ENCODE data around the gene CFAP43. TPM values are rescaled to one million over a fixed set of nuclear protein-coding genes. Genes with fewer than 3 reads are reported as not detected.

The CFAP43 gene
- total and polyA plus RNA-seq, 12 donors = 0.28 to 4.2 (median 1.3) TPM

DNA sequence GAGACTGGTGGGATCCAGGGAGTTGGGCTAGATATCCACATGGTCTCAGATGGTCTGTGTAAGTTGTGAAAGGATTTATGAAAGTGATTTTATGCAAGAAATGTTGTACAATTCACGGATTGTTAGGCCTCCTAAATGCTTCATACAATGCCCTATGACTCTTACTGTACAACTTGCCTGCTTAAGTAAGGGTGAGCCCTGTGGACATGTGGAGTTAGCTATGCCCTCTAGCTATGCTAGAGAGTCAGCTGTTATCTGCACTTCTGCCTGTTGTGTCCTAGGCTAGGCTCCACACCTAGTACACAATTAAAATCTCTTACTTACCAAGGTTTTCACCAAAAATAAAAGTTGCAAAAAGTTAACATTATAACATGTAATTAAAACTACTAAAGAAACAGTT, 1.7 kb upstream of the CFAP43 start:
- no peak for DNase-seq
- Histone ChIP-seq H3K27ac (no peak overlapping the region), H3K27me3 (no peaks in the 10 kb centered on the region), H3K9me3 (replicated peaks in 1 of 3) (no peaks in the 10 kb centered on the region), H3K36me3 (replicated peaks in 1 of 2) (no peaks in the 10 kb centered on the region), H3K4me3 (no peak overlapping the region), H3K4me1 (replicated peaks in 1 of 2) (no peaks in the 10 kb centered on the region)
- WGBS, 4 donors = 83 to 89% (median 84%) methylated on average over 1 of the region's 1 CpG
- TF ChIP-seq POLR2A (IDR thresholded peaks at IDR 0.05) = no peak
- TF ChIP-seq, protein P1, sequence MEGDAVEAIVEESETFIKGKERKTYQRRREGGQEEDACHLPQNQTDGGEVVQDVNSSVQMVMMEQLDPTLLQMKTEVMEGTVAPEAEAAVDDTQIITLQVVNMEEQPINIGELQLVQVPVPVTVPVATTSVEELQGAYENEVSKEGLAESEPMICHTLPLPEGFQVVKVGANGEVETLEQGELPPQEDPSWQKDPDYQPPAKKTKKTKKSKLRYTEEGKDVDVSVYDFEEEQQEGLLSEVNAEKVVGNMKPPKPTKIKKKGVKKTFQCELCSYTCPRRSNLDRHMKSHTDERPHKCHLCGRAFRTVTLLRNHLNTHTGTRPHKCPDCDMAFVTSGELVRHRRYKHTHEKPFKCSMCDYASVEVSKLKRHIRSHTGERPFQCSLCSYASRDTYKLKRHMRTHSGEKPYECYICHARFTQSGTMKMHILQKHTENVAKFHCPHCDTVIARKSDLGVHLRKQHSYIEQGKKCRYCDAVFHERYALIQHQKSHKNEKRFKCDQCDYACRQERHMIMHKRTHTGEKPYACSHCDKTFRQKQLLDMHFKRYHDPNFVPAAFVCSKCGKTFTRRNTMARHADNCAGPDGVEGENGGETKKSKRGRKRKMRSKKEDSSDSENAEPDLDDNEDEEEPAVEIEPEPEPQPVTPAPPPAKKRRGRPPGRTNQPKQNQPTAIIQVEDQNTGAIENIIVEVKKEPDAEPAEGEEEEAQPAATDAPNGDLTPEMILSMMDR (IDR thresholded peaks at IDR 0.05) = no peak
- intact Hi-C loops (cut with DNase I) = no loop called here

DNA sequence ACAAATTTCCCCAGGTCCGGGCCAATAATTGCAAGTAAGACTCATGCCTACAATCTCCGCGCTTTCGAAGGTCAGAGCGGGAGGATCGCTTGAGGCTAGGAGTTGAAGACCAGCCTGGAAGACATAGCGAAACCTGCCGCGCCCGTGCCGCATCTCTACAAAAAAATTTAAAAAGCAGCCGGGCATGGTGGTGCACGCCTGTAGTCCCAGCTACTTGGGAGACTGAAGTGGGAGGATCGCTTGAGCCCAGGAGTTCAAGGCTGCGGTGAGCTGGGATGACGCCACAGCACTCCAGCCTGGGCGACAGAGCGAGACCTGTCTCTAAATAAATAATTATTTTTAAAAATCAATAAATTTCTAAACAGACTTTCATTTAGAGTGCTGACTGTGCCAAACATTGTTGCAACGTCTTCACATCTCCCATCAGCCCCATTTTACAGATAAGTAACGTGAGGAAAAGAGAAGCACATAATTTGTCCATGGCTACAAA, 494 bp upstream of the CFAP43 start:
- peak overlapping the region in 1 of 5 donors; percentile 46 for H3K27ac ChIP-seq

DNA sequence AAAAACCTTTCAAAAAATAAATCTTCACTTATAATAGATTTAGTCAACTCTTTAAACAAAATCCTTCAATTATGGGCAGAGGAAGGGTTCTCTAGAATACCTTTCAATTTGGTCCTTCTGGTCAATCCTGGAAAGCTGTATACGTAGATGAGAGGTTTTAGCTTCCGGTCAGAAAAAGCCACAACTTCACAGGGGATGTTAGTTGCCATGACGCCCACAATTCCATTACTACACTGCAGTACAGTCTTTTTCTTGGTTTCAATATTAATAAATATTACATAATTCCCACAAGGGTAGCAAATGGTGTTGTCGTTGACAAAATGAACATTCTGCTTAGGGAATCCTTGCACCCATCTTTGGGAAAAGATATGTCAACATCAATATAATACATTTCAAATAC, 1.7 kb downstream of the CFAP43 start:
- intact Hi-C loops (cut with DNase I) = no loop called here
- H3K4me1 ChIP-seq (replicated peaks in 1 of 2) = no peaks in the 10 kb centered on the region
- no peaks in the 10 kb centered on the region for H3K36me3 ChIP-seq (replicated peaks in 1 of 2)
- H3K27ac ChIP-seq = no peak overlapping the region
- DNase-seq = no peak
- no peaks in the 10 kb centered on the region for H3K27me3 ChIP-seq
- H3K9me3 ChIP-seq (replicated peaks in 1 of 3) = no peaks in the 10 kb centered on the region
- TF ChIP-seq, protein P1 (IDR thresholded peaks at IDR 0.05) = no peak
- TF ChIP-seq POLR2A (IDR thresholded peaks at IDR 0.05) = no peak
- no peak overlapping the region for H3K4me3 ChIP-seq
- 79 to 85% (median 83%) methylated on average over 4 of the region's 4 CpGs for WGBS, 4 donors

More for the DNA sequence above, 494 bp upstream of the CFAP43 start:
- peak in 2 of 7 donors; percentile 28 to 35 for DNase-seq
- WGBS, 4 donors = 8 to 24% (median 13%) methylated on average over 10 to 20 of the region's 20 CpGs
- peak overlapping the region; percentile 27 to 86 (median 56) for H3K4me3 ChIP-seq
- no peaks in the 10 kb centered on the region for H3K36me3 ChIP-seq (replicated peaks in 1 of 2)
- no peaks in the 10 kb centered on the region for H3K27me3 ChIP-seq
- TF ChIP-seq POLR2A (IDR thresholded peaks at IDR 0.05) = no peak
- TF ChIP-seq, protein P1 (IDR thresholded peaks at IDR 0.05) = no peak
- H3K4me1 ChIP-seq (replicated peaks in 1 of 2) = no peaks in the 10 kb centered on the region
- intact Hi-C loops (cut with DNase I) = no loop called here
- no peaks in the 10 kb centered on the region for H3K9me3 ChIP-seq (replicated peaks in 1 of 3)

DNA sequence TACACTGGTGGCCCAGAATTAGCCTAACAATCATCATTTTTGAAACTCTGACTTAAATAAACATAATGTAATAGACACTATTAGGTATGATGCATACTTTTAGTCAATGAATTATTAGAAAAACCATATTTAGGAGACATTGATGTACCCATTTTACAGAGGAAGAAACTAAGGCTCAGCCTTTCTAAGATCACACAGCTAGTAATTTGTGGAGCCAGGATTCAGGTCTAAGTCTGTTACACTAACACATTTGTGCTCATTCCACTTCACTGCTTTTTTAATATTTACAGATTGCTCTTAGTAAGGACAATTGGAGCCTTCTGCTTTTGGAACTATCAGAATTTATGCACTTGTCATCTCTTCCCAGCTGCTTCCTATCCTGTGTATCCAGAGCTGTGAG, 8.9 kb downstream of the CFAP43 start:
- Histone ChIP-seq H3K4me1 (replicated peaks in 1 of 2) (no peaks in the 10 kb centered on the region), H3K9me3 (replicated peaks in 1 of 3) (no peaks in the 10 kb centered on the region), H3K27ac (no peak overlapping the region), H3K36me3 (replicated peaks in 1 of 2) (no peaks in the 10 kb centered on the region), H3K27me3 (no peaks in the 10 kb centered on the region), H3K4me3 (no peak overlapping the region)
- DNase-seq = no peak
- TF ChIP-seq, protein P1 (IDR thresholded peaks at IDR 0.05) = no peak
- TF ChIP-seq POLR2A (IDR thresholded peaks at IDR 0.05) = no peak
- intact Hi-C loops (cut with DNase I) = no loop called here

Measured in adrenal gland (tissue), 12 donors.